A549 (cell line): ENCODE measurements around the gene SENP5.

ENCODE experiments used
- BHLHE40 ChIP-seq: IDR thresholded peaks from 2 replicates; pipeline ENCODE4 v1.6.1; 2012; ENCODE audit warnings: low read depth, low read length, inconsistent platforms
- CHD2 ChIP-seq: fragments of 150-350 bp; IDR thresholded peaks from 2 replicates; pipeline ENCODE4 v1.6.1; 2014; ENCODE audit warnings: low read length; ENCODE audit not compliant: partially characterized antibody
- HDAC2 ChIP-seq: fragments of 200-600 bp; sonication (generic); IDR thresholded peaks from 2 replicates; pipeline ENCODE4 v1.6.1; 2016
- KDM5A ChIP-seq: fragments of 200-600 bp; sonication (generic); IDR thresholded peaks from 2 replicates; pipeline ENCODE4 v1.6.1; 2016; ENCODE audit warnings: antibody characterized with exemption, mild to moderate bottlenecking
- MAX ChIP-seq: IDR thresholded peaks from 2 replicates; pipeline ENCODE4 v1.6.1; 2012
- MAZ ChIP-seq: fragments of 150-350 bp; IDR thresholded peaks from 2 replicates; pipeline ENCODE4 v1.6.1; 2014; ENCODE audit warnings: antibody characterized with exemption, low read depth, low read length, borderline replicate concordance
- MYC ChIP-seq: IDR thresholded peaks from 2 replicates; pipeline ENCODE4 v1.6.1; 2012; ENCODE audit warnings: mild to moderate bottlenecking, inconsistent platforms, low read length, improper control_type of control experiment, borderline replicate concordance
- POLR2A ChIP-seq: IDR thresholded peaks from 2 replicates; pipeline ENCODE4 v1.6.1; 2012; ENCODE audit warnings: mild to moderate bottlenecking, low read length
- REST ChIP-seq: fragments of 200-600 bp; sonication (generic); IDR thresholded peaks from 2 replicates; pipeline ENCODE4 v1.6.1; 2016; ENCODE audit warnings: antibody characterized with exemption, mild to moderate bottlenecking, moderate library complexity
- ZFP36 ChIP-seq: fragments of 450-650 bp; IDR thresholded peaks from 2 replicates; pipeline ENCODE4 v1.6.1; 2014; ENCODE audit warnings: borderline replicate concordance; ENCODE audit not compliant: partially characterized antibody
- TF ChIP-seq, protein P1 (sequence below): fragments of >200 bp; sonication (Bioruptor Twin); formaldehyde crosslinking; IDR thresholded peaks from 3 replicates; pipeline ENCODE4 v1.5.1; 2016

GRCh38 chr3:196927571-196928453 is 60.1 kb downstream of the SENP5 start:
- TF ChIP-seq POLR2A (no peak), REST (no peak), KDM5A (no peak), MAZ (no peak), MAX (no peak), ZFP36 (no peak), MYC (no peak), CHD2 (no peak), BHLHE40 (no peak), HDAC2 (no peak)
- TF ChIP-seq, protein P1, sequence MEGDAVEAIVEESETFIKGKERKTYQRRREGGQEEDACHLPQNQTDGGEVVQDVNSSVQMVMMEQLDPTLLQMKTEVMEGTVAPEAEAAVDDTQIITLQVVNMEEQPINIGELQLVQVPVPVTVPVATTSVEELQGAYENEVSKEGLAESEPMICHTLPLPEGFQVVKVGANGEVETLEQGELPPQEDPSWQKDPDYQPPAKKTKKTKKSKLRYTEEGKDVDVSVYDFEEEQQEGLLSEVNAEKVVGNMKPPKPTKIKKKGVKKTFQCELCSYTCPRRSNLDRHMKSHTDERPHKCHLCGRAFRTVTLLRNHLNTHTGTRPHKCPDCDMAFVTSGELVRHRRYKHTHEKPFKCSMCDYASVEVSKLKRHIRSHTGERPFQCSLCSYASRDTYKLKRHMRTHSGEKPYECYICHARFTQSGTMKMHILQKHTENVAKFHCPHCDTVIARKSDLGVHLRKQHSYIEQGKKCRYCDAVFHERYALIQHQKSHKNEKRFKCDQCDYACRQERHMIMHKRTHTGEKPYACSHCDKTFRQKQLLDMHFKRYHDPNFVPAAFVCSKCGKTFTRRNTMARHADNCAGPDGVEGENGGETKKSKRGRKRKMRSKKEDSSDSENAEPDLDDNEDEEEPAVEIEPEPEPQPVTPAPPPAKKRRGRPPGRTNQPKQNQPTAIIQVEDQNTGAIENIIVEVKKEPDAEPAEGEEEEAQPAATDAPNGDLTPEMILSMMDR, result no peak
